Body of pancreas (tissue), 4 donors: ENCODE measurements around the gene ANKLE2.

Experiments
- CTCF ChIP-seq, 7 experiments: fragments of 450-650 bp in 4 of 7; fragments of 200-600 bp in 3 of 7; sonication (generic) in 3 of 7; IDR thresholded peaks; one replicate each; pipeline ENCODE4 v1.5.1; 2016 to 2019; ENCODE audit warnings: antibody characterized with exemption in 7 of 7
- POLR2A ChIP-seq, 3 donors: fragments of 450-650 bp; IDR thresholded peaks; one replicate each; pipeline ENCODE4 v1.6.1; 2016; ENCODE audit warnings: antibody characterized with exemption in 3 of 3, mild to moderate bottlenecking in 2 of 3

DNA sequence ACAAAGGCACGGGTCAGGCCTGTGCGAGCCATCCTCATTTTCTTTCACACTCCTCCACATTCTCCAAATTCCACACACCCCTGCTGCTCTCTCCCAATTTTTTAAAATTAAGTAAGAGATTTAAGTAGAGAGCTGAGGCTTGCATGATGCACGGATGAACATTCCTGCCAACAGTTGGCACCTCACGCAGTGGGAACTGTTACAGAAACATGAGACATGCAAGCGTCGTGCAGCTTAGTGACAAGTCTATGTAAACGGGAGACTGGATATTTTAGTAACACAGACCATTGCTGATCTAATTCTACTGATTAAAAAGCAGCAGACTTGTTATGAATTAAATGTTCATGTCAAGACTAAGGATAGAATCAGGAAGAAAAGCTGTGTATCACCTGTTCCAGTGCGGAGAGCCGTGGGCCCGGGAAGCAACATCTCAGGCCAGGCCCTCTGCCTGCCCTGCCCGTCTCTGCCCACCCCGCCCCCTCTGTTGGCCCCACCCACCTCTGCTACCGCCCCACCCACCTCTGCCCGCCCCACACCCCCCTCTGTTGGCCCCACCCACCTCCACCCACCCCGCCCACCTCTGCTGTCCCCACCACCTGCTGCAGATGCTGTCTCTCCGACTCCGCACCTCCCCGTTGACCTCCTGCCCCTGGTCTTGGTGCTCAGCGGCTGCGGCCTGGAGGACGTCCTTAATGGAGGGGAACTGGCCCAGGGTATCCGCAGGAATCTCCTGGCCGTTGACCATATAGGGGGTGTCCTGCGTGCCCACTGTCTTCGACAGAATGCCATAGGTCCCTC lies 45.9 kb upstream of the ANKLE2 start:
- TF ChIP-seq CTCF (IDR thresholded peaks at IDR 0.05) (no peak), POLR2A (IDR thresholded peaks at IDR 0.05) (no peak)
